ENCODE results near the gene COPS3.

COPS3 gene

GRCh38 chr17:17221329-17221728 is 59.7 kb downstream of the COPS3 start:
- DNase-seq (ENCODE audit: low spot score) (no peak), FAIRE-seq (no peak)

DNA sequence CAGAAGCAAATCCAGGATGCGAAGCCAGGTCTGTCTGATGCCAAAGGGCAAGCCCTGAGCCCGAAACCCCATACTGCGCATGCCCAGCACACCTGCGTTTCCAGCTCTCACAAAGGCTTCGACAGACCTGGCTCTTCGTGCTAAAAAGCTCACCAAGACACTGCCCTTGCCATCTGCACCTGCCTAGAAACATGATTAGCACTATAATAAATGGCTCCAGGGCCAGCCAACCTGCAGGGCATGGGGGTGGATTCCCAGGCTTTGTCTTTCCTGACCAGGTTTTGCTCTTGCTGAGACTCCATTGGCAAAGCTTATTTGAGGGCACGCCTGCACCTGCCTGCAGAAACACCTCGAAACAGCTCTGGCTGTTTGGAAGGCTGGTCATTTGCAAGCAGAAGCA is 60.5 kb downstream of the COPS3 start:
- FAIRE-seq, result no peak
- DNase-seq (ENCODE audit: low spot score), result no peak

DNA sequence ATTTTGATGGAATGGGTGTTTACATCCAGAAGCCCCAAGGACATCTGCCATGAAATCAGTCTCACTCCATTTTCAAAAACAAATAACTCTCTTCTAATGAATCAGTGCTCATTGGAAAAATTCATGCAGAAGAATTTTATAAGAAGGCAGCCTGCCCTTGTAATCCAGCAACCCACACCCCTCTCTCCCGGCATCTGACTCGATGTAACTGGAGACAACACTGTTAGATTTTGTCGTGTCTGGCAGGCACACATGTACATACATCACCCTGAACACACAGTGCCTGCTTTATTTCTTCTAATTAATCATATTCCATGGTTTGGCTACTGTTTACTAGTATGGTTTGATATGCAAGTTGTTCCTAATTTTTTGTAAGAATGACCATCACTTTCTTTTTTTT is 63.1 kb downstream of the COPS3 start:
- no peak for DNase-seq (ENCODE audit: low spot score)
- no peak for FAIRE-seq

GRCh38 chr17:17216776-17217175 is 64.3 kb downstream of the COPS3 start:
- no peak for FAIRE-seq
- DNase-seq (ENCODE audit: low spot score), result no peak

GRCh38 chr17:17216236-17216635 is 64.8 kb downstream of the COPS3 start:
- no peak for FAIRE-seq

DNA sequence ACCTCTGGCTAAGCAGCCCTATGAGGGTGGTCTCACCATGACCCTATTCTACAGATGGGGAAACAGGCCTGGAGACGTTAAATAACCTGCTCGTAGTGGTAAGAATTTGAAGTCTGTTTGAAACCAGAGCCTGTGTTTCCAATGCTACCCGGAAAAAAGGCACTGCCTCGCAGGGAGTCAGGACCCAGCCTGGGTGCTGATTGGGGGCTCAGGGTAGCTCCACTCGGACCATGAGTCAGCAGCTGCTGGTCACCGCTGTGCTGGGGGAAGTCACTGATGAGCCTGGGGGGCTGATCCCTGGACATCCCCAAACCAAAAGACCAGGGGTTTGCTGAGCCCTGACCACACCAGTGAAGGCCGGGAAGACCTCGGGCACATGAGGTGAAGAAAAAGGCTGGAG is 65.5 kb downstream of the COPS3 start:
- DNase-seq (ENCODE audit: low spot score) (no peak), FAIRE-seq (no peak)

More at GRCh38 chr17:17216236-17216635, 64.8 kb downstream of the COPS3 start:
- no peak for DNase-seq (ENCODE audit: low spot score)

- DNase-seq (ENCODE audit: low spot score) (no peak), FAIRE-seq (no peak)
These were observed 66.2 kb downstream of the COPS3 start for GRCh38 chr17:17214646-17215436.

DNA sequence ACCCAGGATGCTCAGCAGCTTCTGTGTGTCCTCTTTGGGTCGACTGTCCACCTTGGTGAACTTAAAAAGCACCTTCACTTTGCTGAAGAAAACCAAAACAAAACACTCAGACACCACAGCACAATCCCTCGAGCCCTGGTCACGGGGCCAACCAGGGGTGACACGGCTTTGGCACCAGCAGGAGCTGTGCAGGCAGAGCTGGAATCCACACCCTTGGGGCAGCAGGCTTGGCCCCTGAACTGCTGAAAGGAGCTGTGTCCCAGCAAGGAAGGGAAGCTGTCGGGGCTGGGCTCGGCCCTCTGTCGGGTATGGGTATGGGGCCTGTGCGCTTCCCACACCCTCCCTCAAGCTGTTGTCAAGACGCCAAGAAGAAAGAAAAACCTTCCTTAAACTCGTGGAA is 67.3 kb downstream of the COPS3 start:
- DNase-seq (ENCODE audit: low spot score) (no peak), FAIRE-seq (no peak)

DNA sequence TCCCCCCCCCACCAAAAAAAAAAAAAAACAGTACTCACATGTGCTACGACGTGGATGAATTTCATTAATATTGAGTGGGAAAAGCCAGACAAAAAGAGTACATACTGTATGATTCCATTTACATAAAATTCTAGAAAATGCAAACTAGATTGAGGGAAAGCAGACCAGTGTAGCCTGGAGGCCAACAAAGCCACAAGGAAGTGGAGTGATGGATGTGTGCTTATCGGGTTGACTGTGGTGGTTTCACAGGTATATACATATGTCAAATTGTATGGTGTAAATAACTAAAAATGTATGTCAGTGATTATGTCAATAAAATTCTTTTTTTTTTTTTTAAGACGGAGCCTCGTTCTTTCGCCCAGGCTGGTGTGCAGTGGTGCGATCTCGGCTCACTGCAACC is 73.0 kb downstream of the COPS3 start:
- FAIRE-seq (no peak), DNase-seq (ENCODE audit: low spot score) (no peak)

- no peak for FAIRE-seq
- no peak for DNase-seq (ENCODE audit: low spot score)
These were observed 74.1 kb downstream of the COPS3 start for GRCh38 chr17:17206913-17207335.

DNA sequence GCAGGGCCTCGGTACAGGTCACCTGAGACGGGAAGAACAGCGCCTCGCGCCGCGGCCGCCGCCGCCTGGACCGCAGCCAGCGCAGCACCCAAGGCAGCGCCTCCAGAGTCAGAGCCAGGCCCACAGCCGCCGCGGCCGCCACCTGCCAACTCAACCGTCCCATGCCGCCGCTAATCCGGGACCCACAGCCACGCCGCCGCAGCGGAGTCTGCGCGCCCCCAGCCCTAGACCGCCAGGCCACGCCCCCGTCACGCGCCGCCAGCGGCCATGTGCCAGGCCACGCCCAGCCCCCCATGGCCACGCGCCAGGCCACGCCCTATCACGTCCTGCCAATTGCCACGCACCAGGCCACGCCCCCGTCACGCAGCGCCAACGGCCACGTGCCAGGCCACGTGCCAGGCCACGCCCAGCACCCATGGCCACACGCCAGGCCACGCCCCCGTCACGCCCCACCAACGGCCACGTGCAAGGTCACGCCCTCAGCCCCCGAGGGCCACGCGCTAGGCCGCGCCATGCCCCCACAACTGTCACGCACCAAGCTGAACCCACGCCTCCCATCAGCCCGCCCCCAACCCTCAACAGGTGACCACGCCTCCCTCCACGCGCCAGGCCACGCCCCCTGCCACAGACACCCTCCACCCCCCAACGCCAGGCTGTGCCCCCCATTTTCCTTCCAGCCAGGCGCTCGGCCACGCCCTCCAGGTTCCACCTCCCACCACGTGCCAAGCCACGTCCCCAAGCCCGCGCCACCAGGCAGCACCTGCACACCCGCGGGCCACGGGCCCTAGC is 74.7 kb downstream of the COPS3 start, which contains the start of gene PLD6:
TSS of gene PLD6 (minus strand) at position 210 of the 789 bp plus-strand sequence. CDS start at position 163, 47 bp downstream.
- FAIRE-seq (no peak), DNase-seq (ENCODE audit: low spot score) (peak; percentile 78)

DNA sequence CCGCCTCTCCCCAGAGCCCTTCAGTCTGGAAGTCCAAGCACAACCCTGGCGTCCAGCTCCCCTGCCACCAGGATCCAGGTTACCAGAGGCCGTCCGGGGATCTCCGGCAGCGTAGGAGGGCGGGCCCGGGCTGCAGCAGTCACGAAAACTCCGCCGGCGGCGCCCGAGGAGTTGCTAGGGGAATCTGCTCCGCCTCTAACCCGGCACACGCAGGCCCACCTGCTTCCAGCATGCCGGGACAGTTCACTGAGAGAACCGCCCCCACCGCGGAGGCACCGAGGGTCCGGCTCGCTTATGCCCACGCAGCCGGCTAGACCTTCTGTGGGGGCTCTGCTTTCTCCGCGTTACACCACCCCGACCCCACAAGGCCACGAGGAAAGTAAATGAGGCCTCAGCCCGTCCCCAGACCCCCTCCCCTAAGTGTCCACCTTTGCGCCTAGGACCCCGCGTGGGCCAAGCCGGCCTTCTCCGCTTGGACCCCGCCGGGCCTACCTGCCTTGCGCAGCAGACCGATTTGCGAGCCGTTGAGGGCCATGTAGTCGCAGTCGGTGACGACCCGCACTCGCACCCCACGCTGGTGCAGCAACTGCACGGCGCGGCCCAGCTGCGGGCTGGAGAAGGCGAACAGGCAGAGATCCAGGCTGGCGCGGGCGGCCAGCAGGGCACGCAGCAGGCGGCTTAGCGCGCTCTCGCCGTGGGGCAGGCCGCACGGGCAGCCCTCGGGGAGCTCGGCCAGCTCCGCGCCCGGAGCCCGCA is 75.5 kb downstream of the COPS3 start:
- peak; percentile 30 for DNase-seq (ENCODE audit: low spot score)
- no peak for FAIRE-seq

DNA sequence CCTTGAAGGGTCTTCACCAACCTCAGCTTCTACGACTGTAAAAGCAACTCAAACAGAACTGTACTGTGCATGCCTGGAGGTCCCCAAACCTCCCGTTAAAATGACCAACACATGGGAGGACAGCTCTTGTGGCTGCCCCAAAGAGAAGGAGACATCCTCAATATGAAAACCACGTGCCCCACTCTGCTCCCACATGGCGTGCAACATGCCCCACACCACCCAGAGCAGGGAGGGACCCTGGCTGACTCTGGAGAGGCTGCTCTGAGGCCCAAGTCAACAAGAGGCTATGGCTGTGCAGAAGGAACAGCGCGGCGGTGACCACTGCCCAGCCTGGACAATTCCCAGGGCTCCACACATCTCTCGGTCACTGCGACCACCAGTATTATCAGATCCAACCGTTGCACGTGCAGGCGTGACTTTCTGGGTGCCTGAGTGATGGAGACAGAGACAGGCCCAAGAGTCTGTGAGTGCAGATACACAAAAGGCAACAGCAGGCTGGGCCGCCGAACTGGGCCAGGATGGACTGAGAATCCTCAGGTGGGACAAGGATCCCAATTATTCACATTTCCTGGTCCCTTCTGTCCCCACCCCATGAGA is 76.3 kb downstream of the COPS3 start:
- FAIRE-seq (no peak), DNase-seq (ENCODE audit: low spot score) (no peak)

DNA sequence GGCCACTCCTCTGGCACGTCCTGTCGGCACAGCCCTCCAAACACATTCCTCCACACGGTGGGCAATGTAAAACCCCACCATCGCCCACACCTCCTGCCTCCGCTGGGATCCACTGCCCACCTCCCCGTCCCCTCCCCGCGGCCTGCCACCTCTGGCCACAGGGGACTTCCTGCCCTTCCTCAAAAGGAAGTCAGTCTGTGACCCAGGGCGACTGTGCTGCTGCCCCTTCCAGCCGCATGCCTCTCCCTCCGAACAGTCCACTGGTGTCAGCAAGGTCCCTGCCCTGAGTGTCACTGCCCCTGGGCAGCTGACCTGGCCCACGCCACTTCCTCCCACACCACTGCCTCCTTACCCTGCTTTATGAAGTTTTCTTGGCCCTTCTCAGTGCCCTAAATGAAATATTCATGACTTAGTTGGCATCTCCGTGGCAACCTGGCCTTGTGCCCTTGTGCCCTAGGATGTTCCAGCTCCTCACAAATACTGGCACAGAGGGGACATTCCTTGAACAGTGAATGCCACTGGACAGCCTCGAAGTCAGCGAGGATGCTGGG is 76.9 kb downstream of the COPS3 start:
- FAIRE-seq (no peak), DNase-seq (ENCODE audit: low spot score) (no peak)

- DNase-seq (ENCODE audit: low spot score), result no peak
- no peak for FAIRE-seq
These were observed 77.8 kb downstream of the COPS3 start for GRCh38 chr17:17203173-17203730.

GRCh38 chr17:17201907-17202306 is 79.1 kb downstream of the COPS3 start:
- FAIRE-seq (no peak), DNase-seq (ENCODE audit: low spot score) (no peak)

DNA sequence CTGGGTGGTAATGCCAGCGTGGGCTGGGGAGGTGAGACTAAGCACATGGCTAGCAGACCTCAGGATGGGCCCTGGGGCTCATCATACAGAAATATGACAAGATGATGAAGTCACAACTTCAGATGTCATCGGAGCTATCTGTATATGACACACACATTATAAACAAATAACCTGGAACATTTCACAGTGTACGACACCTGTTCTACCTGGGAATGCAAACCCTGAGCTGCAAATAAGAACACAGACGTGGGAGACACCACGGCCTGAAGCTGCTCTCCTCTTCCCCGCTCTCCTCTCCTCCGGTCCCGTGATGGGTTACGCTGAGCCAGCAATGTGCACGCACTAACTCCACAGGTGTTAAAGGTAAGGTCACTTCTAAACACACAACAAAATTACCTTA is 79.8 kb downstream of the COPS3 start:
- no peak for DNase-seq (ENCODE audit: low spot score)
- no peak for FAIRE-seq

- no peak for FAIRE-seq
- no peak for DNase-seq (ENCODE audit: low spot score)
These were observed 80.2 kb downstream of the COPS3 start for GRCh38 chr17:17200831-17201230.

- no peak for DNase-seq (ENCODE audit: low spot score)
- no peak for FAIRE-seq
These were observed 80.7 kb downstream of the COPS3 start for GRCh38 chr17:17200311-17200710.

DNA sequence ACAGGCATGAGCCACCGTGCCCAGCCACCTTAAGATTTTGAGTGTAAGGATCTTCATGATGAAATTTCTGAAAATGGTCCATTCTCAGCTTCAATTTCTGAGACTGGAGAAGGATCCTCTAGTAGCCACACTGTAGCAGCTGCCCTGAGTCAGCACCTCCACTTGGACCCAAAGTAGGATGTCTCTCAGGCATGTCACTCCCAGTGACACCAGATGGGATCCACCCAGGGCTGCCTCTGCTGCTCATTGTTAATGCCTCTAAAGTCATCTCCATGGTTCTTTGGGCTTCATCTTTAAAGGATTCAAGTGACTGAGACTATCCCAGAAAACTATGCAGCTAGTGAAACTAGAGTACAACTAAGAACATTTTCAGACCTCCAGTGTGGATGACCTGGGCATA is 82.8 kb downstream of the COPS3 start:
- no peak for DNase-seq (ENCODE audit: low spot score)
- FAIRE-seq, result no peak

- FAIRE-seq (no peak), DNase-seq (ENCODE audit: low spot score) (no peak)
These were observed 84.3 kb downstream of the COPS3 start for GRCh38 chr17:17196776-17197175.
